ENCODE measurements around the gene STK36.

DNA sequence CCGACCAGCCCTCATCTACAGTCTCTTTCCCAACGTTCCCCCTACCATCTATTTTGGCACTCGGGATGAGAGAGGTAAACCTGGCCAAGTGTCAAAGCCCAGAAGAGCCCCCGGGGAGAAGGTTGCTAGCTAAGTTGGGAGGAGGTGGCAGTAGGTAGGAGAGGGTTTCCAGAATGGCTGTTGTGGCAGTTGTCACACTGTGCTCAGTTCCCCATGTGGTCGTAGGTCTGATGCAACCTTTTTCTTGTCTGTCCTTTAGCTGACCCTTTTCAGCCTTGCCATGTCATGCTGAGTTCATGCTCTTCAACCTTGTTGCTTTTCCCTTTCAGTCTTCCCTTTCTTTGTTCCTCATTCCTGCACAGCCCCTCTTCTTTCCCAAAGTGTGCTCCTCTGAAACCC is 73.3 kb downstream of the STK36 start:
- TF ChIP-seq CTCF (IDR thresholded peaks at IDR 0.05) (no peak), POLR2AphosphoS5 (IDR thresholded peaks at IDR 0.05; ENCODE audit: low read depth, low read length) (no peak), TCF7L2 (IDR thresholded peaks at IDR 0.05; ENCODE audit: low read depth, low read length) (no peak), SIN3A (IDR thresholded peaks at IDR 0.05; ENCODE audit: borderline replicate concordance, insufficient read depth, low read depth, low read length) (no peak)
- TF ChIP-seq, protein P1, sequence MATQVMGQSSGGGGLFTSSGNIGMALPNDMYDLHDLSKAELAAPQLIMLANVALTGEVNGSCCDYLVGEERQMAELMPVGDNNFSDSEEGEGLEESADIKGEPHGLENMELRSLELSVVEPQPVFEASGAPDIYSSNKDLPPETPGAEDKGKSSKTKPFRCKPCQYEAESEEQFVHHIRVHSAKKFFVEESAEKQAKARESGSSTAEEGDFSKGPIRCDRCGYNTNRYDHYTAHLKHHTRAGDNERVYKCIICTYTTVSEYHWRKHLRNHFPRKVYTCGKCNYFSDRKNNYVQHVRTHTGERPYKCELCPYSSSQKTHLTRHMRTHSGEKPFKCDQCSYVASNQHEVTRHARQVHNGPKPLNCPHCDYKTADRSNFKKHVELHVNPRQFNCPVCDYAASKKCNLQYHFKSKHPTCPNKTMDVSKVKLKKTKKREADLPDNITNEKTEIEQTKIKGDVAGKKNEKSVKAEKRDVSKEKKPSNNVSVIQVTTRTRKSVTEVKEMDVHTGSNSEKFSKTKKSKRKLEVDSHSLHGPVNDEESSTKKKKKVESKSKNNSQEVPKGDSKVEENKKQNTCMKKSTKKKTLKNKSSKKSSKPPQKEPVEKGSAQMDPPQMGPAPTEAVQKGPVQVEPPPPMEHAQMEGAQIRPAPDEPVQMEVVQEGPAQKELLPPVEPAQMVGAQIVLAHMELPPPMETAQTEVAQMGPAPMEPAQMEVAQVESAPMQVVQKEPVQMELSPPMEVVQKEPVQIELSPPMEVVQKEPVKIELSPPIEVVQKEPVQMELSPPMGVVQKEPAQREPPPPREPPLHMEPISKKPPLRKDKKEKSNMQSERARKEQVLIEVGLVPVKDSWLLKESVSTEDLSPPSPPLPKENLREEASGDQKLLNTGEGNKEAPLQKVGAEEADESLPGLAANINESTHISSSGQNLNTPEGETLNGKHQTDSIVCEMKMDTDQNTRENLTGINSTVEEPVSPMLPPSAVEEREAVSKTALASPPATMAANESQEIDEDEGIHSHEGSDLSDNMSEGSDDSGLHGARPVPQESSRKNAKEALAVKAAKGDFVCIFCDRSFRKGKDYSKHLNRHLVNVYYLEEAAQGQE (IDR thresholded peaks at IDR 0.05; ENCODE audit: insufficient read depth in 1 of 2, low read depth in 2 of 2, low read length in 1 of 2): no peak
